ENCODE data around the gene FRMD8. TPM values are rescaled to one million over a fixed set of nuclear protein-coding genes. Genes with fewer than 3 reads are reported as not detected.

FRMD8 gene
- polyA plus RNA-seq, 1 donor (not counting 4 experiments of a cell fraction or from before 2014, with no cell fraction given): 24.1 TPM

DNA sequence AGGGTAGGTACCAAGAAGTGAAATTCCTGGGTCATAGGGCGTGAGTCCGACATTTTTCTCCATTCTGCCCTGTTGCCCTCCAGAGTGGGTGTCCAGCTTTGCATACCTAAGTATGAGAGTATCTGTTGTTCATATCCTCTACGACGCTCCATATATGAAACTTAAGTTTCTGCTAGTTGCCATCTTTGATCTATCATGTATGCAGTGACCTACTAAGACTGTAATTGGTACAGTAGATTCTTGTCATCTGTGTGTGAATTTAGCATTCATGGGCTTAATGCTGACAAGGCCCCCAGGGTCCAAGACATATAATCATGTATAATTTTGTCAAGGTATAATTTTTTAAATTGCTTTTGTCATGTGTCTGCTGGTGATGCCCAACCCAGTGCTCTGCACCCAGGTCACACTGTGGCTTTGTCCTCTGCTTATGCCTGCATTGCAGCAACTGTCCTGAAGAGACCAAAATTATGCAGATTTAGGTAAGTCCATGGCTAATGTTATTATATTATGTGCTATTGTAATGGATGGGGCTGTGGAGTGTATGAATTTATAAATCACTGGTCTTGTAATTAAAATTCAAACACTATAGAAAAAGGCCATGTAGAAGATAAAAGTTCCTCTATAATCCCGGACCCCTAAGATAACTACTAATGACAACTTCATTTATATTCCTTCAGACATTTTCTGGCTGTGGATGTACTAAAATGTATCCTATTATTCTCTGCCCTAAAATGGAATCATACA lies 48.4 kb downstream of the FRMD8 start:
- no peak overlapping the region for H3K27ac ChIP-seq (ENCODE audit: control insufficient read depth, insufficient read depth, low read length)
- no peak overlapping the region for H3K4me3 ChIP-seq (ENCODE audit: control insufficient read depth in 2 of 3, extremely low read depth in 1 of 3, insufficient read depth in 2 of 3, low read depth in 1 of 3, low read length in 3 of 3)
- H3K4me2 ChIP-seq (ENCODE audit: control insufficient read depth, extremely low read depth, insufficient read depth, low read depth, low read length): no peak overlapping the region
- TF ChIP-seq EZH2 (IDR thresholded peaks at IDR 0.05; ENCODE audit: low read length) (no peak), CTCF (optimal IDR thresholded peaks at IDR 0.05 in 1 of 3, IDR thresholded peaks at IDR 0.05 in 1 of 3, conservative IDR thresholded peaks at IDR 0.05 in 1 of 3; ENCODE audit: extremely low read depth in 1 of 3, insufficient read depth in 2 of 3, low read length in 3 of 3) (no peak)
- DNase-seq (ENCODE audit: low read depth, low spot score): no peak
- H3K79me2 ChIP-seq (ENCODE audit: control insufficient read depth, insufficient read depth, low read length): peaks cover 35% of the 10 kb centered on the region
- H3K36me3 ChIP-seq (ENCODE audit: control insufficient read depth in 2 of 2, extremely low read depth in 1 of 2, insufficient read depth in 2 of 2, low read length in 2 of 2): peaks cover 16 to 50% of the 10 kb centered on the region in 2 experiments
- no peak overlapping the region for H2AFZ ChIP-seq (ENCODE audit: control insufficient read depth, low read length)
- H3K27me3 ChIP-seq (ENCODE audit: control insufficient read depth, extremely low read depth, insufficient read depth, low read length): no peaks in the 10 kb centered on the region
- no peaks in the 10 kb centered on the region for H3K9me1 ChIP-seq (ENCODE audit: control insufficient read depth, extremely low read depth, insufficient read depth, low read length)
- H4K20me1 ChIP-seq (ENCODE audit: control insufficient read depth, extremely low read depth, insufficient read depth, low read length): peaks cover 35% of the 10 kb centered on the region
- dilution Hi-C loops (cut with MboI; ENCODE audit: extremely low pct_ligation_motif_present, low sequenced_read_pairs): no loop called here
- H3K4me1 ChIP-seq (ENCODE audit: control insufficient read depth, extremely low read depth, insufficient read depth, low read length): peaks cover 15% of the 10 kb centered on the region
- no peak overlapping the region for H3K9ac ChIP-seq (ENCODE audit: control insufficient read depth, extremely low read depth, insufficient read depth, low read length)
- no peak for FAIRE-seq
- no peaks in the 10 kb centered on the region for H3K9me3 ChIP-seq (ENCODE audit: control insufficient read depth, low read depth, low read length)

DNA sequence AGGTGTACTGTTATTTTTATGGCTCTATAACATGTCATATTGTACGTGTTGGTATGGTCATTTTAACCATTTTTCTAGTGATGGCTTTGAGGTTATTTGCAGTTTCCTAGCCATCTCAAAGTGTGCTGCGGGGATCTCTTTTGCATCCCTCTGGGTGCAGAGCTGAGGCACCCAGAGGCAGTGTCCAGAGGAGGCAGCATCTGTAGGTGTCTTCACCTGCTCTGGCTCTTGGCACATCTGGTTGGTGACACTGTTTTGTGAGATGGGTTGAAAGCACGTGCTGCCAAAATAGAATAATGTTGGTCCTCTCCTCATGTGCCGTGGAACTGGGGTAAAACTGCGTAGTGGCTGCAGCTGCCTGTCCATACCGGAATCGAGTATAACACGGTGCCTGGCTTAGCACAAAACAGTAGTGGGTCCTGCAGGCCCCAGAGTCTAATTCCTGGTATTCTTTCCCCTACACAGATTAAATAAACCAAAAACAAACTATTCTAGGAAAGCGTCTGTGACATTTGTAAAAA lies 49.0 kb downstream of the FRMD8 start:
- Histone ChIP-seq H2AFZ (ENCODE audit: control insufficient read depth, low read length) (no peak overlapping the region), H3K79me2 (ENCODE audit: control insufficient read depth, insufficient read depth, low read length) (peaks cover 29% of the 10 kb centered on the region), H3K9me3 (ENCODE audit: control insufficient read depth, low read depth, low read length) (no peaks in the 10 kb centered on the region), H4K20me1 (ENCODE audit: control insufficient read depth, extremely low read depth, insufficient read depth, low read length) (peaks cover 33% of the 10 kb centered on the region), H3K9me1 (ENCODE audit: control insufficient read depth, extremely low read depth, insufficient read depth, low read length) (no peaks in the 10 kb centered on the region), H3K27ac (ENCODE audit: control insufficient read depth, insufficient read depth, low read length) (no peak overlapping the region), H3K4me3 (ENCODE audit: control insufficient read depth in 2 of 3, extremely low read depth in 1 of 3, insufficient read depth in 2 of 3, low read depth in 1 of 3, low read length in 3 of 3) (no peak overlapping the region), H3K9ac (ENCODE audit: control insufficient read depth, extremely low read depth, insufficient read depth, low read length) (no peak overlapping the region), H3K4me2 (ENCODE audit: control insufficient read depth, extremely low read depth, insufficient read depth, low read depth, low read length) (no peak overlapping the region), H3K27me3 (ENCODE audit: control insufficient read depth, extremely low read depth, insufficient read depth, low read length) (no peaks in the 10 kb centered on the region), H3K4me1 (ENCODE audit: control insufficient read depth, extremely low read depth, insufficient read depth, low read length) (peaks cover 9% of the 10 kb centered on the region), H3K36me3 (ENCODE audit: control insufficient read depth in 2 of 2, extremely low read depth in 1 of 2, insufficient read depth in 2 of 2, low read length in 2 of 2) (peaks cover 16 to 47% of the 10 kb centered on the region in 2 experiments)
- FAIRE-seq (no peak), DNase-seq (ENCODE audit: low read depth, low spot score) (no peak)
- dilution Hi-C loops (cut with MboI; ENCODE audit: extremely low pct_ligation_motif_present, low sequenced_read_pairs): no loop called here
- TF ChIP-seq EZH2 (IDR thresholded peaks at IDR 0.05; ENCODE audit: low read length) (no peak), CTCF (optimal IDR thresholded peaks at IDR 0.05 in 1 of 3, IDR thresholded peaks at IDR 0.05 in 1 of 3, conservative IDR thresholded peaks at IDR 0.05 in 1 of 3; ENCODE audit: extremely low read depth in 1 of 3, insufficient read depth in 2 of 3, low read length in 3 of 3) (no peak)
